Stimulated activated naive CD4-positive, alpha-beta T cell (primary cell): ENCODE results near the gene IRF2BP2.

Experiments
- DNase-seq, 6 experiments: peaks; one replicate each; lab custom pipeline; 2025; lab: John Stamatoyannopoulos, UW

Gene IRF2BP2

DNA sequence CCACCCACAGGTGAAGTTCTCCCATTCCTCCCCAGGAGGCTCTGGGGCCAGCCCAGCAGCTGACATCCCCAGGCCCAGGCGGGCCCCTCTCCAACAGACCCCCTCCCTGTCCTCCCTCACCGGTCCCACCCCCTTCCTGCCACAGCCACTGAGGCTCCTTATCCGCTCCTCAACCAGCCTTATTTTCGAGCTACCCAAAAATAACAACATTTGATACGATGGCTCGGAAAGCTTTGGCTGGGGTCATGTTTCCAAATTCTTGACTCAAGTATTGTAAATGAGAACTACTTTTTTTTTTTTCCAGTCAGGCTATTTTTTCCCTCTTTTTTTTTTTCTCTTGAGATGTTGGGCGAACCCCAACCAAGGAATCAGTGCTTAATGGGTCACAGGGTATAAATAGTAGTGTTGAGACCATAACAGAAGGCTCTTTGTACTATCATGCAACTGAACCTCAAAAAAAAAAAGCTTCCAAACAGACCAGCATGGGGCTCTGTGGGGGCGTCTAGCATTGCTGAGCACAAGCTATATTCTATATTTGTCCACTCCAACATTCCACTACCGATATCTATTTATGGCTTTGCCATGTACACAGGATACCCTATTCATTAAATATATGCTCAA, 27.2 kb downstream of the IRF2BP2 start:
- no peak for DNase-seq

- DNase-seq: no peak
Observed at GRCh38 chr1:234582186-234582585, 27.8 kb downstream of the IRF2BP2 start.

GRCh38 chr1:234581063-234581714, 28.8 kb downstream of the IRF2BP2 start:
- no peak for DNase-seq

GRCh38 chr1:234579967-234580366, 30.0 kb downstream of the IRF2BP2 start:
- peak in 1 of 6 experiments; percentile 7 for DNase-seq

DNA sequence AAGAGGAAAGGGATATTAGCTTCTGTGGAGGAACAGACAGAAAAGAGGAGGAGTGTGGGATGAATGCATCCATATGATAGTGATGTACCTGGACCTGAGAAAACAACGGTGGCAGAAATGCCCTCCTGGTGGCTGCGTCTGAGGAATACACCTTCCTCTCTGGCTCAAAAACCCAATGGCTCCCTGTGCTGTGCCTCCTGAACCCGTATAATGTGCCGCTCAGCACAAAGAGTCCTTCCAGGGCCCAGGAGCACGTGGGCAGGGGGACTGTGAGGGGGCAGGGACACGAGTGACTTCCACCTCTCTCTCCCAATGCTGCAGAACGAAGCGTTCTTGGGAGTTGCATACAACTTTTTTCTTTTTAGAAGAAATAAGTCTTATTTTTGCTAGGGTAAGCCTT, 31.2 kb downstream of the IRF2BP2 start:
- no peak for DNase-seq

DNA sequence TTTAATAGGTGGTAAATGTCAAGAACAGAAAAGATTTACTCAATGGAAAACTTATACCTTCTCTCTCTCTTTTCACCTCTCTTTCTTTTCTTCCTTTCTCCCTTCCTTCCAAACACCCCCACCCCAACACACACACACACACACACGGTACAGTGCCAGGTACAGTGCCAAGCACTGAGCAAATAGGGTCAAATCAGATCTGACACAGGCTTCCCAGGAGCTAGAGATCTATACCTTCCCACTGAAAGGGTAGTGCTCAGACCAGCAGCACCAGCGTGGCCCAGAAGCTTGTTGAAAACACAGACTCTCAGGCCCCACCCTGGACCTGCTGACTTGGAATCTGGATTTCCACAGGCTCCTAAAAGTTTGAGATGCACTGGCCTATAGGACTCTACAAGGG, 31.9 kb downstream of the IRF2BP2 start:
- no peak for DNase-seq

DNA sequence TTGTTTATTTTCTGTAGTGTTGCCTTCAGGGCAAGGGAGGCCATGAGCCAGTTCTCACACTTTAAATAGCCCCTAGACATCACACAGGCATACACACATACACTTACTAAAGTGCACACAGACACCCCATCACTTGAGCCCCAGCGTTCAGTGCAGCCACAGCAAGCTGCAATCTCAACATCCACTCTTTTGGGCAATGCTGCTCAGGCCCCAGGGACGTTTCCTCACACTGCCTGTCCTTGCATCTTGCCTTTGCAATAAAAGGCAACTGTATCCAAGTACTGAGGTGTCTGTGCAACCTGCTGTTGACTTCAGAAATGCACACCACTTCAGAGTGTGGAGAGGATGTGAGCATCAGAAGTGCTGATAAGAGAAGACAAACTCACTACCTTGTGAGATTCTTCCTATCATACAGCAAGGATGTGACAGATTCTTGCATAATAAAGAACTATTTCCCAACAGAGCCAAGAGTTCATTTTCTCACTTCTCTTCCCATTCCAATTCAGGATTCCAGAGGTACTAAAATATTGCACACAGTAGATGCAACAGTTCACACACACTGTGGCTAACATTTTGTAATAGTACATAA, 36.2 kb downstream of the IRF2BP2 start:
- peak in 1 of 6 experiments; percentile 6 for DNase-seq

DNA sequence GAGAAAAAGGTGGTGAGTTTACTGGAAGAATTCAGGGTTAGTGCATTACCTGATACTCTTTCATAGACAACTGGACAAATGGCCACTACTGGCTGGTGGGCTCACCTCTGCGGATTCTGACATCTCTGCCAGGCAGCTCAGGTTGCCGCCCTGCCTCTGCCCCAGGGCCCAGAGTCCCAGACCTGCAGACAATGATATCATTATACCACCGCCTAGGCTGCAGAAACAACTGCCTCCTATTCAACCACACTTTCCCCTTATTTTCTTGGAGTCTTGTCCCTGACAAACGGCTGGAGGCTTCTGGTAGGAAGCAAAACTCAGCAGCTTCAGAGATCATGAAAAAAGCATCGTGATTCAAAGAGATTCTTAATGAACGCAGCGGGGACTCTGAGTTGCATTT, 37.0 kb downstream of the IRF2BP2 start:
- no peak for DNase-seq

DNA sequence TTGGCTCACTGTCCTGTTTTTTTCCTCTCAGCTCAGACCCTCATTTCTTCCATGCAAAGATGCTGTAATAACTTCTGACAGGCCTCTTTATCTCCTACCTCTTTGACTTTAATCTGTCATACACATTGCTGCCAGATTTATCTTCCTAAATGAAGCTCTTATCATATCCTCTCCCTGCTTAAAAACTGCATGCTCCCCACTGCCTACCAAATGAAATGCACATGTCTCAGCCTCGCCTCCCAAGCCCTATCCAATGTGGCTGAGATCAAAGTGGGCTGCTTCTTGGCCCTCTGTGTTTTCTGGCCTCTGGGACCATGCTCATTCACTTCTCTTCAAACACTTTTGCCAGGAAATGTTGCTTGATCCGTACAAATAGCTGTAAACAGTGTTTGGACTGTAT, 38.3 kb downstream of the IRF2BP2 start:
- DNase-seq: no peak

DNA sequence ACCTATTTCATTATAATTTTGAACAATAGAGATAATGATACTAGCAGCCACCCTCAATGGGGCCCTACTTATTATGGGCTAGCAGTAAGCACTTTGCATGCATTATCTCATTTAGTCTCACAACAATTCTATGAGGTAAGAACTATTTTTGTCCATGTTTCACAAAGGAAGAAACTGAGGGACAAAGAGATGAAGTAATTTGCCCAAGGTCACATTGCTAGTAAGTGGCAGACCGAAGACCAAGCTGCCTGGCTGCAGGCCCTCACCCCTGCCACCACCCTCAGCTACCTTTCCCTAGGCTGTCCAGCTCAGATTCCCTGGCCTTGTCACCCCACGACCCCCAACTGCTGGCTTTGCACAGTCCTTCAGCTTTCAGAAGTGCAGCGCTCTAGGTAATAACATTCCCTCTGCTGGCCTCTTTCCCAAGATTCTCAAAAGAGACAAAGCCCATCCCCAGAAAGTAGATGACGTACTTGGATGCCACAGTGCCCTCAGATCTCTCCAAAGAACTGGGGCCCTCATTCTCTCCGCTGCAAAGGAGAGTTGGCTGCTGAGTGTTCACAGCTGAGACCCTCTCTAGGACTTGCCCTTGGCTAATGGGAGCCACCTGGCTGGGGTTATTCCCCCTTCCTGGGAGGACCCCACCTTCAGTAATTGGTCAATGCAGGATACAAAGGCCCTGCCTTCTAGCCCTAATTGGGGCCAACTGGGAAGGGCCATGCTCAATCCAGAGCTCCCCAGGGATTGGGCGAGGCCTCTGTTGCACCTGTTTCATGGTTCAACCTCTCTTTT, 39.5 kb downstream of the IRF2BP2 start:
- DNase-seq: no peak

- DNase-seq: no peak
Observed at GRCh38 chr1:234568345-234568744, 41.6 kb downstream of the IRF2BP2 start.

DNA sequence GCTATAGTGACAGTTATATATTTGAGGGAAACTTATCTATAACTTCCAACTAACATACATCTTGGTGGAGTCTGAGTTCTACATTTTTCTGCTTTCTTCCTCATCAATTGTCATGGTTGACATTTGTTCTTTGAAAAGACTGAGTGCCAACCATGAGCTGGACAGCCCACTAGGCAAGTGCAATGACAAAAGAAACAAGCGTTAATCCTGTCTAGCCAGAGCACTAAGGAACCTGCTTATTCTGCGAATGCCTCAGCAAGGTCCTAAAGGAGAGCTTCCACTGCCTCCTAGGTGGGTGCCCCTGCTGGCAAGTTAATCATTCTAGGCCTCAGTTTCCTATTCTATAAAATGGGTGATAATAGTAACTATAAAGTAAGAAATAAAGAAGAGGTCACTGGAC, 44.8 kb downstream of the IRF2BP2 start:
- DNase-seq: no peak

- DNase-seq: no peak
Observed at GRCh38 chr1:234564035-234565029, 45.6 kb downstream of the IRF2BP2 start.

- DNase-seq: no peak
Observed at GRCh38 chr1:234562334-234562733, 47.6 kb downstream of the IRF2BP2 start.

- DNase-seq: no peak
Observed at GRCh38 chr1:234561319-234561718, 48.7 kb downstream of the IRF2BP2 start.

- no peak for DNase-seq
Observed at GRCh38 chr1:234559902-234560676, 49.9 kb downstream of the IRF2BP2 start.

GRCh38 chr1:234559152-234559901, 50.7 kb downstream of the IRF2BP2 start:
- DNase-seq: no peak

DNA sequence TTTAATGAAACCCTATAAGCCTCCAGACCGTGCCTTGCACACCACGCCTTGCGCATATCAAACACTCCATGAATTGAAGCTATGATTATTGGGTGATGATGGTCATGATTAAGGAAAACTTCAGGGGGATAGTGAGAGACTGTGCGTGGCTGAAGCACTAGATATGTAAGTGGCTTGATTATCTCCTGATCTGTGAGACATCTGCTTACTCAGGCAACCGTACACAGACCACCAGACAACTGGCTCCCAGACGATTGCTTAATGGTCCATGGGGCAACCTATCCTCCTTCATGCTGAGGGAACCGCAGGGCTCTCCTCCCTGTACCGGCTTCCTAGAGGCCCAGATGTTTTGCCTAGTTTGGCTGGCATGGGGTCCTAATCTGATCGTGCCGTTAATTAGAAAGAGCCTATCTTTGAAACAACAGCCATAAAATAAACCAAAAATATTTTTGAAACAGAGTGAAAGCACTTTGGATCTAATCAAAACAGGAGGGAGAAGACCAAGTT, 51.6 kb downstream of the IRF2BP2 start:
- DNase-seq: no peak

GRCh38 chr1:234556245-234556943, 53.6 kb downstream of the IRF2BP2 start:
- DNase-seq: no peak
